IMR-90 (cell line): ENCODE data around the gene ZFPL1.

Source experiments
- BHLHE40 ChIP-seq: fragments of 150-350 bp; IDR thresholded peaks from 2 replicates; pipeline ENCODE4 v1.6.1; 2016; ENCODE audit warnings: mild to moderate bottlenecking, low read depth, low read length
- CHD1 ChIP-seq: IDR thresholded peaks from 2 replicates; pipeline ENCODE4 v1.6.1; 2012; ENCODE audit warnings: low read depth, low read length, improper control_type of control experiment
- NFE2L2 ChIP-seq: fragments of 150-350 bp; IDR thresholded peaks from 2 replicates; pipeline ENCODE4 v1.6.1; 2016; ENCODE audit warnings: low read depth, mild to moderate bottlenecking, low read length
- POLR2A ChIP-seq: IDR thresholded peaks from 2 replicates; pipeline ENCODE4 v1.6.1; 2012; ENCODE audit warnings: mild to moderate bottlenecking, low read depth, low read length
- RCOR1 ChIP-seq: IDR thresholded peaks from 2 replicates; pipeline ENCODE4 v1.6.1; 2012; ENCODE audit warnings: mild to moderate bottlenecking, low read length, improper control_type of control experiment; ENCODE audit not compliant: insufficient replicate concordance
- RFX5 ChIP-seq: IDR thresholded peaks from 2 replicates; pipeline ENCODE4 v1.8.0; 2012; ENCODE audit warnings: low read depth, mild to moderate bottlenecking, low read length, moderate library complexity
- TF ChIP-seq, protein P1 (sequence below): conservative IDR thresholded peaks from 2 replicates; pipeline ENCODE4 v1.5.1; 2012; ENCODE audit warnings: mild to moderate bottlenecking, low read depth, low read length, improper control_type of control experiment

DNA sequence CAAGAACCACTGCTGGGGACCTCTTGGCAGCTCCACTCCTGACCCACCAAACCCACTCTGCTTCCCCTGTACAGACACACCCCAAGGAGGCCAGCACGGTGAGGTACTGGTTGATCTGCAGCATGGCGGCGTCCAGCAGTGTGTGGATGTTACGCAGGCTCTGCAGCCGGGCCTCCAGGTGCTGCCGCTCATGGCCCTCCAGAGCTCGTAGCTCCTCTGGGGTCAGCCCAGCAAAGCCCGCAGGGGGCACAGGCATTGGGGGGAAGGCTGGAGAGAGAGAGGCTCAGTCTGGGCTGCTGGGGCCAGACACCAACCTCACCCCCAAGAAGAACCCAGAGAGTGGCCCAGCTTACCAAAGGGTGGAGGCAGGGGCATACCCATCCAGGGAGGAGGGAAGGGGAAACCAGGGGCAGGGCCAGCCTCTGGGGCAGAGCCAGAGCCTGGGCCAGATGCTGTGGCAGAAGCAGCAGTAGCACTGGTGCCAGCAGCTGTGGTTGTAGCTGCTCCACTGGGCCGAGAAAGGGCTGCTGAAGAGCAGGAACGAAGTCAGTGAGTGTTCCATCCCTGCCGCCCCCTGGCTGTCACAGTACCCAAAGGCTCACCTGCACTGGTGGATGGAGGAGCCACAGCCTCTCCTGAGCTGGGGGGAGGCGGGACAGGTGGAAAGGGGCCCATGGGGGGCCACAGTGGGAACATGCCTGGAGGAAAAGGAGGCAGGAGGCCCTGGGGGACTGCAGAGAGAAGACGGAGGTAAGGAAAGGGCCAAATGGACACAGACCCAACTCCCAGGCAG is 45.8 kb downstream of the ZFPL1 start:
- TF ChIP-seq, protein P1, sequence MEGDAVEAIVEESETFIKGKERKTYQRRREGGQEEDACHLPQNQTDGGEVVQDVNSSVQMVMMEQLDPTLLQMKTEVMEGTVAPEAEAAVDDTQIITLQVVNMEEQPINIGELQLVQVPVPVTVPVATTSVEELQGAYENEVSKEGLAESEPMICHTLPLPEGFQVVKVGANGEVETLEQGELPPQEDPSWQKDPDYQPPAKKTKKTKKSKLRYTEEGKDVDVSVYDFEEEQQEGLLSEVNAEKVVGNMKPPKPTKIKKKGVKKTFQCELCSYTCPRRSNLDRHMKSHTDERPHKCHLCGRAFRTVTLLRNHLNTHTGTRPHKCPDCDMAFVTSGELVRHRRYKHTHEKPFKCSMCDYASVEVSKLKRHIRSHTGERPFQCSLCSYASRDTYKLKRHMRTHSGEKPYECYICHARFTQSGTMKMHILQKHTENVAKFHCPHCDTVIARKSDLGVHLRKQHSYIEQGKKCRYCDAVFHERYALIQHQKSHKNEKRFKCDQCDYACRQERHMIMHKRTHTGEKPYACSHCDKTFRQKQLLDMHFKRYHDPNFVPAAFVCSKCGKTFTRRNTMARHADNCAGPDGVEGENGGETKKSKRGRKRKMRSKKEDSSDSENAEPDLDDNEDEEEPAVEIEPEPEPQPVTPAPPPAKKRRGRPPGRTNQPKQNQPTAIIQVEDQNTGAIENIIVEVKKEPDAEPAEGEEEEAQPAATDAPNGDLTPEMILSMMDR = no peak
- no peak for TF ChIP-seq NFE2L2
- TF ChIP-seq POLR2A = no peak
- TF ChIP-seq BHLHE40 = no peak
- no peak for TF ChIP-seq RFX5
- TF ChIP-seq CHD1 = no peak
- TF ChIP-seq RCOR1 = no peak
